ENCODE data around the gene ADAMTS17. TPM values are rescaled to one million over a fixed set of nuclear protein-coding genes. Genes with fewer than 3 reads are reported as not detected.

The ADAMTS17 gene
- total RNA-seq, 1 experiment from 2014 or later = 1.8 TPM

GRCh38 chr15:100254691-100255090, 87.1 kb downstream of the ADAMTS17 start:
- H3K27ac Mint-ChIP-seq = no peak overlapping the region

GRCh38 chr15:100254285-100254684, 87.5 kb downstream of the ADAMTS17 start:
- no peaks in the 10 kb centered on the region; the same call in 1 of the 2 replicates for H3K4me1 Mint-ChIP-seq
- TF ChIP-seq ERG (CRISPR knock-in tag; IDR thresholded peaks at IDR 0.05) (no peak), USF1 (CRISPR knock-in tag; IDR thresholded peaks at IDR 0.05) (no peak), IRF2 (CRISPR knock-in tag; IDR thresholded peaks at IDR 0.05; ENCODE audit: borderline replicate concordance, low read depth) (no peak), ETV6 (CRISPR knock-in tag; IDR thresholded peaks at IDR 0.05) (no peak), NFE2L1 (CRISPR knock-in tag; IDR thresholded peaks at IDR 0.05) (no peak), CREB1 (CRISPR knock-in tag; IDR thresholded peaks at IDR 0.05) (no peak), JUN (CRISPR knock-in tag; IDR thresholded peaks at IDR 0.05) (no peak), ZNF396 (CRISPR knock-in tag; IDR thresholded peaks at IDR 0.05; ENCODE audit: borderline replicate concordance) (no peak), EMX1 (CRISPR knock-in tag; IDR thresholded peaks at IDR 0.05) (no peak), USF2 (CRISPR knock-in tag; IDR thresholded peaks at IDR 0.05) (no peak), JAZF1 (CRISPR knock-in tag; IDR thresholded peaks at IDR 0.05) (no peak), ZNF423 (CRISPR knock-in tag; IDR thresholded peaks at IDR 0.05) (no peak), ZBTB43 (CRISPR knock-in tag; IDR thresholded peaks at IDR 0.05) (no peak), FOXJ3 (CRISPR knock-in tag; IDR thresholded peaks at IDR 0.05; ENCODE audit: borderline replicate concordance) (no peak), MXD4 (CRISPR knock-in tag; IDR thresholded peaks at IDR 0.05; ENCODE audit: borderline replicate concordance) (no peak), TP53 (CRISPR knock-in tag; IDR thresholded peaks at IDR 0.05) (no peak), AFF4 (CRISPR knock-in tag; IDR thresholded peaks at IDR 0.05; ENCODE audit: borderline replicate concordance) (no peak), ESRRA (CRISPR knock-in tag; IDR thresholded peaks at IDR 0.05; ENCODE audit: borderline replicate concordance) (no peak)
- CTCF ChIA-PET = no interaction called here
- H3K27me3 Mint-ChIP-seq (ENCODE audit: low read depth) = no peaks in the 10 kb centered on the region
- H3K4me3 Mint-ChIP-seq = no peak overlapping the region
- ATAC-seq (no peak), DNase-seq (ENCODE audit: low spot score) (no peak)
- POLR2A ChIA-PET = no interaction called here
- peaks cover 20% of the 10 kb centered on the region for H3K9me3 Mint-ChIP-seq
- no peak overlapping the region for H3K27ac Mint-ChIP-seq
- peaks cover 14% of the 10 kb centered on the region for H3K36me3 Mint-ChIP-seq

More at GRCh38 chr15:100254691-100255090, 87.1 kb downstream of the ADAMTS17 start:
- Mint-ChIP-seq H3K27me3 (ENCODE audit: low read depth) (no peaks in the 10 kb centered on the region), H3K4me3 (no peak overlapping the region), H3K4me1 (no peaks in the 10 kb centered on the region; the same call in 1 of the 2 replicates), H3K9me3 (peaks cover 20% of the 10 kb centered on the region), H3K36me3 (peaks cover 14% of the 10 kb centered on the region)
- no peak for DNase-seq (ENCODE audit: low spot score)
- TF ChIP-seq ATF2 (CRISPR knock-in tag; IDR thresholded peaks at IDR 0.05; ENCODE audit: borderline replicate concordance, low read depth) = no peak
- no peak for ATAC-seq
- ChIA-PET CTCF (no interaction called here), POLR2A (no interaction called here)
